Measurements from ENCODE around the gene RXFP1.

GRCh38 chr4:158610790-158611189, 89.1 kb downstream of the RXFP1 start:
- TF ChIP-seq CTCF (IDR thresholded peaks at IDR 0.05 in 4 of 5, conservative IDR thresholded peaks at IDR 0.05 in 1 of 5) (no peak), POLR2A (IDR thresholded peaks at IDR 0.05) (no peak)
